HepG2 (cell line): Measurements from ENCODE around the gene SMIM38.

Source experiments
- CHD2 ChIP-seq: IDR thresholded peaks from 2 replicates; pipeline ENCODE4 v1.6.1; 2011; ENCODE audit warnings: low read depth, low read length, improper control_type of control experiment
- CTCF ChIP-seq: sonication (generic); formaldehyde crosslinking; IDR thresholded peaks from 2 replicates; pipeline ENCODE4 v1.5.0; 2020; ENCODE audit warnings: mild to moderate bottlenecking, missing genetic modification reagents, moderate library complexity
- EP300 ChIP-seq, 3 experiments: sonication (generic) in 1 of 3; formaldehyde crosslinking in 1 of 3; IDR thresholded peaks; 2 replicates each; pipeline versions ENCODE4 v1.5.1 to v1.6.1; 2011 to 2020; ENCODE audit warnings: low read depth in 2 of 3, low read length in 2 of 3, borderline replicate concordance in 1 of 3, improper control_type of control experiment in 1 of 3, mild to moderate bottlenecking in 1 of 3, missing genetic modification reagents in 1 of 3, moderate library complexity in 1 of 3
- KDM5B ChIP-seq: sonication (generic); formaldehyde crosslinking; IDR thresholded peaks from 2 replicates; pipeline ENCODE4 v1.4.0; 2020; ENCODE audit warnings: missing genetic modification reagents, mild to moderate bottlenecking, borderline replicate concordance
- ZBTB7A ChIP-seq: sonication (generic); formaldehyde crosslinking; IDR thresholded peaks from 2 replicates; pipeline ENCODE4 v1.8.0; 2022; ENCODE audit warnings: mild to moderate bottlenecking, missing genetic modification reagents
- ZNF276 ChIP-seq: sonication (generic); formaldehyde crosslinking; IDR thresholded peaks from 2 replicates; pipeline ENCODE4 v1.4.0; 2020; ENCODE audit warnings: mild to moderate bottlenecking, low read depth, missing genetic modification reagents

GRCh38 chr11:69153661-69154060 lies 2.1 kb upstream of the SMIM38 start:
- TF ChIP-seq CTCF (CRISPR knock-in tag) (no peak), KDM5B (CRISPR knock-in tag) (no peak), ZNF276 (CRISPR knock-in tag) (no peak), ZBTB7A (CRISPR knock-in tag) (no peak), EP300 (IDR thresholded peaks at IDR 0.05; ENCODE audit: low read depth in 2 of 2, low read length in 2 of 2) (no peak), EP300 (CRISPR knock-in tag; IDR thresholded peaks at IDR 0.05; ENCODE audit: borderline replicate concordance) (no peak), CHD2 (no peak)
